DMS53 treated with DMSO at 0.1 percent for 48 hours (cell line): ENCODE data around the gene SNED1.

Experiments
- DNase-seq: peaks from one replicate; lab custom pipeline; 2025; ENCODE audit not compliant: unreplicated experiment; lab: John Stamatoyannopoulos, UW

Gene SNED1

DNA sequence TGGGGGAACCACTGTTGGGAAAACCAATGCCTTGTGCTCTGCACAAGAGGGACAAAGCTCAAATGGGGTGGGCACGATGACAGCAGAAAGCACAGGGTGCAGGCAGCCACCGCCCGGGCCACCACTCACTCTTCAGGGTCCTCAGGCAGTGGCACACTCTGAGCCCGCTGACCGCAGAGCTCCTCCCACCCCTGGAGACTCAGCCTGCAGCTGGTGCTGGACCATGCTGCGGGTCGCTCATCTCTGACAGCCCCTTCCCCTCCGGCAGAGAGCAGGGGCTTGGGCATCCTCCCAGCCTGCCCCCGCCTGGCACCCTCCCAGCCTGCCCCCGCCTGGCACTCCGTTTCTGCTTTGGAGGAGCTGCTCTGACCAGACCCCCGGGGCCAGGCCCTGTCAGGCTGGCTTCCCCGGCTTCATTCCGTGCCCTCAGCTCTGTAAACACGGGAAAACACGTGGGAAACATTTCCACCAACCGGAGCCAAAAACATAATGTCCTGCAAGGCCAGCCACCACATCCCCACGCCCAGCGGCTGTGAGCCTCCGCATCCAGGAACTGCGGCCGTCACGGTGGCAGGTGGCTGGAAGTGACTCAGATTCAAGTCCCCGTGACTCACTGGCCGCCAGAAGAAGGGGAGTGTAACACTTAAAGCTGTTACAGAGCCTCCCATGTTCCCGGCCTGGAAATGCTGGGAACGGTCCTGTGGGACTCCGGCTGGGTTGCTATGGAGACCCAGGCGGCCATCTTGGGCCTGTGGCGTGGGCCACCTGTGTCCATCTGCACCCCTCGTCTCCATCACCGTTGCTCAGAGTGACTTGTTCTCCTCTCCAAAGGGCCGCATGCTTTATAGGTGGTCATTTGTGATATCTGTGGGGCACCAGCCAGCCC is 6.8 kb upstream of the SNED1 start:
- peak; percentile 96 for DNase-seq

- no peak for DNase-seq
Measured at GRCh38 chr2:240992572-240993291, 5.7 kb upstream of the SNED1 start.

DNA sequence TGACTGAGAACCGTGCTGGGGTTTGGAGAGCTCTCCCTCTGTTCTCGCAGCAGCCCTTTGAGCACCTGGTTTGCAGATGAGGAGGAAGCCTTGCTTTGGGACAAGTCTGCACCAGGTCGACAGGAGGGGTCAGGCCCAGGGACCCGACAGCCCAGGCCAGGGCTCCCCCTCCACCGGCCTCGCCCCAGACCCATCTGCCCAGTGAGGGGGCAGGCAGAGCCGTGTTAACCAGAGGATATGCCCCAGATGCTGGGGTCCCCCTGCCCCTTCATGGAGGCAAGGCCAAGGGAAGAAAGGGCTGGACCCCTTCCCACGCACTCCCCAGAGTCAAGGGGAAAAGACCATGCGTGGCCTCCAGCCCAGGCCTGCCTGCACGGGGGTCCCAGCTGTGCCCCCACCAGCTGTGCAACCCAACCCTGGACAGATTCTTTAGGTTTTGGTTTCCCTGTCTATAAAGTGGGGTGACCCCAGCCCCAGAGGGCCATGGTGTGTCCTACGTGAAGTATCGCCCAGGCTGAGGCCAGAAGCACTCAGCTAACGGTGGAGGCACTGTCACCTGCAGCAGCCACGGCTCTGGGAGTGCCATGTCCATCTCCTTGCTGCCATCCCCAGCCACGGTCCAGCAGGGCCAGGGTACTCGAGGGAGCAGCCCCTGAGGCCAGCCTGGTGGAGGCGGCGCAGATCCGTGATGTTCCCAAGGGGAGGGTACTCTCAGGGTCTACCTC is 4.8 kb upstream of the SNED1 start:
- DNase-seq: no peak

DNA sequence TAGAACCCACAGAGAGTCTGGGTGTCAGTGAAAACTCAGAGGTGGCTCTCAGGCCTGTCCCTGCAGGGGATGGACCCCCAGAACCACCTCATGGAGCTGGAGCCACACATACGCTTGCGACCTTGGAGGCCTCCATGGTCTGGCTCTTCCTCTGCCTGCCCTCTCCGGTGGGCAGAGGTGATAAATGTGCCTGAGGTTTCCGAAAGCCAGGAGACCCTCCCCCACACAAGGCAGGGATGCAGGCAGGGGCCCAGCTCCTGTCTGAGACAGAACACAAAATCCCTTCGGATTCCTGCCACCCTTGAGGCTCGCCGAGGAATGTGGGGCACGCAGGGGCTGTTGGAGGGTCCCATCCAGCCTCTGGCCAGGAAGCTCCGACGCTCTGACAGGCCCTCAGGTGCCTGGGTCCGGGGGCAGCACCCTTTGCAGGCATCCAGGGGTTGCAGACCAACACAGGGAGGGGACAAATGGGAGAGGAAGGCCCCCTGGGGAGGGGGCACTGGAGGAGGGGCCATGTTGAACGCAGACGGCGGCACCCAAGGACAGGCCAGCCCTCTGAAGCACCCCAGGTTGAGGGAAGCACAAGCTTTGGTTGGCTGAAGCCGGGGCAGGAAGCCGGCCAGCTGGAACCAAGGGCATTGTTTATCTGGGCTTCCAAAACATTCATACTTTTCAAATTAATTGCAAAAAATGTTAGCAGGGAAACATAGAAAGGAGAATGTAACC is 4.1 kb upstream of the SNED1 start:
- DNase-seq: no peak

DNA sequence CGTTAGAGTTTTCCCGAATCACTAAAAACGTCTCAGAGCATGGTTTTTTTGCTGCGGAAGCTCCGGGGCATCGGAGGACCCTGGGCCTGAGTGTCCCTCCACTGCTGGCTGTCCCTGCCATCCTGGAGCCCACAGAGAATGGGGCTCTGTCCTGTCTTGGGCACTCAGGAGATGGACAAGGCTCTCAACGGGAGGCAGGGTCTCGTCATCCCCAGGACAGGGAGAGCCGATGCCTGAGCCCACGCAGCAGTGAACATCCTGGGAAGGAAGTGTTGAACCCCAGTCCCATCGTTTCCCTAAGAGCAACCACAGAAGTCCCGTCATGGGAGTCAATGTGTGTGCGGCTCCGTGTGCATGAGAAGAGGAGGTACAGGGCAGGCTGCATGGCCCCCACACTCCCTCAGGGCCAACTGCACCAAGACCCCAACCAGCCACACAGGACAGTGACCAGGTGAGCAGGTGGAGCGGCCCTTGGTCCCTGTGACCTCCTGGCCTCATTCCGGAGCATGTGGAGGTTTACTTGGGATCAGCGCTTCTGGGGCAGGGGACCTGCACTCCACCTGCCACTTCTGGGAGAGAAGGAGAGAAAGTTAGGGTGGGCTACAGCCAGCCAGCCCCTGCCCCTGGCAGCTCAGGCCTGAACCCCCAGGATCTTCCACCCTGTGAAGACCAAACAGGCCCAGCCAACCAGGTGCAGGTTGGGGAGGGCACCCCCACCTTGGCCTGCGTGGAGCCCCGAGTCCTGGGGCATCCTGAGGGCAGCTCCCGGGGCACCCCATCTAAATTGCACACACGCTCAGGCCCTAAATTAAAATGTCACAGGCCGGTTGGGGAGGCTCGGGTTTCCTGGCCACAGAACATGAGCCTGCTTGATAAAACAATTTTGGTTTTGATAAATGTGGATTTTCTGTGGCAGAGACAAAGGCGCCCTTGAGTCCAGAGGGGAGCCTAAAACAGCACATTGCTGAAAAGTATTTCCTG is 3.1 kb upstream of the SNED1 start:
- no peak for DNase-seq

- no peak for DNase-seq
Measured at GRCh38 chr2:240996161-240996833, 2.1 kb upstream of the SNED1 start.

- no peak for DNase-seq
Measured at GRCh38 chr2:240996834-240997140, 1.6 kb upstream of the SNED1 start.

- DNase-seq: no peak
Measured at GRCh38 chr2:240997141-240997855, 1.1 kb upstream of the SNED1 start.

GRCh38 chr2:240998706-240998994 is 232 bp downstream of the SNED1 start:
- DNase-seq: no peak

DNA sequence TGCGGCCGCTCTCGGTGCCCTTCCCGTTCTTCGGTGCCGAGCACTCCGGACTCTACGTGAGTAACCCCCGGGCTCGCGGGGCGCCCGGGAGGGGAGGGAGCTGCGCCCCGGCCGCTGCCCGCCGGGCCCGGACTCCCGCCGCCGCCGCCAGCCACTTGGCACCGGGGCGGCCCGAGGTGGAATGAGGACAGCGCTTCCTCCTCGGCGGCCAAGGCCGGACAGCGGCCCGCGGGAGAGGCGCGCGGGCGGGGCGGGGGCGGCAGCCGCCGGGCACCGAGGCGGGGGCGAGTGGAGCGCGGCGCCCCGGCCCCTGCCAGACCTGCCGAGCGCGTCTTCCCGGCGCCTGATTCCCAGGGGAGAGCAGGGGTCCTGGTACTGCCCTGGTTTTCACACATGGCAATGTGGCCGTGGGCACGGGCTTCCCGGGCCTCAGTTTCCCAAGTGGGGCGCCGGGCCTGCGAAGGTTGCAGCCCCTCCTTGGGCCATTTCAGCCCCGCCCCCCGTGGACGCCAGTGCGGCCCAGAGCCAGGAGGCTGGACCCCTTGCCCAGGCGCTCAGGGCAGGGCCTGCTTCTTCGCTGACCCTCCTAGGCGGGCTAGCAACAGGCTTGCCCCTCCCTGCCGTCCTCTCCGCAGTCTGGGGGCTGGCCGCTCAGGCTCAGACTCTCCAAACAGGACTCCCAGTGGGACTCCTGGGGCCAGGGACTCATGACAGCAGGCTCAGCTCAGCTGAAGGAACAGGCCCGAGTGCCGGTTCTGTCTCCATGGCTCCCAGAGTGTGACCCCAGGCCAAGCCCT is 775 bp downstream of the SNED1 start:
- DNase-seq: no peak

DNA sequence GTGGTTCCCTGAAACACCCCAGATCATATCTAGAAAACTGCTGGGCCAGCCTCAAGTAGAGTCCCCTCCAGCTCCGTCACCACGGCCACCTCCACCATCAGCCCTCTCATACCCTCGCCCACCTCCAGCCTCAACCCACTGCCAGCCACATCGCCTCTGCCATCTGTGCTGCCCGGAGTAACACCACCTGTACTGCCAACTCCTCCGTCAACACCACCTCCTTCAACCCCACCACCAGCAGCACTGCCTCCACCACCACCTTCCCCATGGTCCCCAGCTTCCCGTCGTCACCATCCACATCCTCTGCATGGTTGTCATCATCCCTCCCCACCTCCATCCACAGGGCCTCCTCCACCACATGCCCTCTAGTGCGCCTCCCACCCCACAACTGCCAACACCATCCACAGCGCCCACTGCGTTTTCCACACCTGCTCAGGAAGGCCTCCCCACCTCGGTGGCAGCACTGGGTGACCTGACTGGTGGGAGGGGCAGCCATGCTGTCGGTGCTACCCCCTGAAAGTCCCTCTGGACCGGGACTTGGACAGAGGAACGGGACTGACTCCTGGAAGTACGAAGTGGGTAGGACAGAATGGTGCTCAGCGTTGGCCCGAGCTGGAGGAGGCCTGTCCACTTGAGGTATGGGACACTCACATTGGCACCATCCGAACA is 1.6 kb downstream of the SNED1 start:
- DNase-seq: no peak

- peak; percentile 37 for DNase-seq
Measured at GRCh38 chr2:241000831-241001321, 2.5 kb downstream of the SNED1 start.

DNA sequence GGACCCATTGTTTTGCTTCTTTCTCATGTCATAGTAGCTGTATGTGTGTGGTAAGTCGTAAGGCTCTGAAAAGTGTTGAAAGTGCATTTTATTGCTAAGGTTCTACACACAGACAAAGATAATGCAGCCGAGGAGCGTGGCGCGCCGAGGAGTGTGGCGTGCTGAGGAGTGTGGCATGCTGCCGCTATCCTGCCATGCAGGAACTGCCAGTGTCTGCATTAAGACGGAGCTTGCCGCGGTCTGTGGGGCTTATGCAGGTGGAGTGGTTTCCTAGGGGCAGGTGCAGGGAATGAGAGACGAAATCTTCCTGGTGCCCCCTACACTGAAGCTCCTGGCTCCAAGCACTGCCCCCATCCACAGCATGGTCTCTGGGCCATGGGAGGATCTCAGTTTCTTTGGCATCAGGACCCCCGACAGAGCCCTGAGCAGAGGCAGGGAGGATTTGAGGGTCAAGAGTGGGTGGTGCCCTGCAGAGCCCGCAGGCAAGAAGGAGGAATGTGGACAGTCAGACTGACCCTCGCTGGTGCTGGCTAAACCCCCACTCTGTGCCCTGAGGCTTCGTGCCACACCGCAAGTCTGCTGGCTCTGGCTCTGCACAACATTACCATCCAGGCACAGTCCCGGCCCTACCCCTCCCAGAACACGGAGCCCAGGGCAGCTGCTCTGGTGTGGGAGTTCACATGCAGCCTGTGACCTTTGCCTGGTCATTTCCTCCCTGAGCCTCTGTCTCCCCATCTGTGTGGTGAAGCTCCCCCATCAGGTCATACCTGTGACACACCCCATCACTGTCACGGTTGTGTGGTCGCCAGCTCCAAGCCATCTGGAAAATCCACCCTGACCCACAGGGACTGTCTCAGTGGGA is 3.2 kb downstream of the SNED1 start:
- no peak for DNase-seq

GRCh38 chr2:241002275-241003046 is 4.0 kb downstream of the SNED1 start:
- no peak for DNase-seq

DNA sequence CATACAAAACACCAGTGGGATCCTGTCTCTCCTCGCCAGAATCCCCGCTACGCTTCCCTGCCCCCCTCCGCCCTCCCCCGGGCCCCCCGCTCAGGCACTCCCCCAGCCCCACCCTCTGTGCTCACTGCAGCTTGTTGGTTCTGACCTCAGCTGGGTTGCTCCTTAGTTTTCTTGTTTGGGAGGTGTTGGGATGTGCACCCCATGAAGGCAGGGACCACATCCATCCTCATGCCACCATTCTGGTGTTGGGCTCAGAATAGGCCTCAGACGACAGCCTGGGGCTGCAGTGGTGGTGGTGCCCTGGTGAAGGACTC is 4.6 kb downstream of the SNED1 start:
- no peak for DNase-seq

DNA sequence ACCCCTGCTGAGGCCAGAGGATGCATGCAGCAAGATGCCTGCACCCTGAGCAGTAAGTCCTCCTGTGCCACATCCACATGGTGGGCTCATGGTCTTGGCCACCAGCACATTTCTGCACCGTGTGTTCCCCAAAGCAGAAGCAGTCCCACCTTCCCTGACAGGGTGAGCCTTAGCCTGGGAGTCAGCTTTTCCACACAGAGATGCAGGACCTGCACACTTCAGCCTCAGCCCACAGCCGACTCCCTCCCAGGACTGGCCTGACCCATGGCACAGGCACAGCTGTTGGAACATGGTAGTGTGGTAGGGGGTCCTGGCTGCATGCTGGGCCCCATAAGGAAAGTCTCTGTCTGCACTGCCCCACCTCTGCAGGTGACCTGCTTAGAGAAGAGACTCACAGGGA is 5.0 kb downstream of the SNED1 start:
- DNase-seq: no peak
